NCI-H146 (cell line): ENCODE results near the gene TEDC2.
A peak's percentile ranks its signal among the peaks of the same experiment; 100 is the strongest.
"Not testable (repeated sequence)": the region's sequence is repeated elsewhere in the genome, so short reads cannot be mapped to it uniquely, and the experiment has no call there.

Experiments
- DNase-seq: peaks from one replicate; lab custom pipeline; 2025; lab: John Stamatoyannopoulos, UW

Gene TEDC2

GRCh38 chr16:2438121-2438520, 21.8 kb upstream of the TEDC2 start:
- no peak for DNase-seq

DNA sequence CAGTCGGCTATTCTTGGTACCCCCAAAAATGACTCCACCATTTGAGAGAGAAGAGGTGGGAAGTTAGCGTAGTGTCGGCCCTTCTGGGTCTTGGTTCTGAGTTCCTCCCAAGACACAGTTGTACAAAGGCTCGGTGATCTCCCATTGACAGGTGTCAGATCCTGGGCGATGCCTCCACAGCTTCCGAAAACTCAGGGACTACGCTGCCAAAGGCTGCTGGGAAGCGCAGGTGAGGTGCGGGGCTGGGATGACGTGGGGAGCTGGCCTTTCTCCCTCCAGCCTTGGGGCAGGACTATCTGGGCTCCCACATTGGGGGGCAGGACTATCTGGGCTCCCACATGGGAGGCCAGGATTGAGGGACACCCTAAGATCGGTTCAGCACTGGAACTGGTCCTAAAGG, 20.3 kb upstream of the TEDC2 start:
- DNase-seq: no peak

DNA sequence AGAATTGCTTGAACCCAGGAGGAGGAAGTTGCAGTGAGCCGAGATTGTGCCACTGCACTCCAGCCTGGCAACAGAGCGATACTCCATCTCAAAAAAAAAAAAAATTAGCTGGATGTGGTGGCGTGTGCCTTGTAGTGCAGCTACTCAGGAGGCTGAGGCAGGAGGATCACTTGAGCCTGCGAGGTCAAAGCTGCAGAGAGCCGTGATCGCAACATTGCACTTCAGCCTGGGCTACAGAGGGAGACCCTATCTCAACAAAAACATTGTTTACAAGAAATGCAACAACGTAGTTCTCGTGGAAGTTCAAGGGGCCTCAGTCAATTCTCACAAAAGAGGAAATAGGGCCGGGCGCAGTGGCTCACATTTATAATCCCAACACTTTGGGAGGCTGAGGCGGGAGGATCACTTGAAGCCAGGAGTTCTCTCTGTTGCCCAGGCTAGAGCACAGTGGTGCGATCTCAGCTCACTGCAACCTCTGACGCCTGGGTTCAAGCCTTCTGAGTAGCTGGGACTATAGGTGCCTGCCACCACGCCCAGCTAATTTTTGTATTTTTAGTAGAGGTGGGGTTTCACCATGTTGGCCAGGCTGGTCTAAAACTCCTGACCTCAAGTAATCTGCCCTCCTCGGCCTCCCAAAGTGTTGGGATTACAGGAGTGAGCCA, 18.6 kb upstream of the TEDC2 start:
- not testable (repeated sequence) for DNase-seq

DNA sequence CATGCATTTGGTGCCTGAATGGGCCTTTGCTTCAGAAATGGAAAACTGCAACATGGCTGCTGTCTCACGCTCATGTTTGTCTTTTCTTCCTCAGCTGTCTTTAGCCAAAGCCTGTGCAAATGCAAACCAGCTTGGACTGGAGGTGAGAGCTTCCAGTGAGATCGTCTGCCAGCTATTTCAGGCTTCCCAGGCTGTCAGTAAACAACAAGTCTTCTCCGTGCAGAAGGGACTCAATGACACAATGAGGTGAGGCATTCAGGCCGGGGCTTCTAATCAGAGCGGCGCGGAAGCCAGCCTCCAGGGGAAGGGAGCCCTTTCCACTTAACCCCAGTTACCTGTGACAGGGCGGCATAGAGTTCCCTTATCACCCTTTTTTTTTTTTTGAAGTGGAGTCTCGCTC, 16.4 kb upstream of the TEDC2 start:
- DNase-seq: no peak

DNA sequence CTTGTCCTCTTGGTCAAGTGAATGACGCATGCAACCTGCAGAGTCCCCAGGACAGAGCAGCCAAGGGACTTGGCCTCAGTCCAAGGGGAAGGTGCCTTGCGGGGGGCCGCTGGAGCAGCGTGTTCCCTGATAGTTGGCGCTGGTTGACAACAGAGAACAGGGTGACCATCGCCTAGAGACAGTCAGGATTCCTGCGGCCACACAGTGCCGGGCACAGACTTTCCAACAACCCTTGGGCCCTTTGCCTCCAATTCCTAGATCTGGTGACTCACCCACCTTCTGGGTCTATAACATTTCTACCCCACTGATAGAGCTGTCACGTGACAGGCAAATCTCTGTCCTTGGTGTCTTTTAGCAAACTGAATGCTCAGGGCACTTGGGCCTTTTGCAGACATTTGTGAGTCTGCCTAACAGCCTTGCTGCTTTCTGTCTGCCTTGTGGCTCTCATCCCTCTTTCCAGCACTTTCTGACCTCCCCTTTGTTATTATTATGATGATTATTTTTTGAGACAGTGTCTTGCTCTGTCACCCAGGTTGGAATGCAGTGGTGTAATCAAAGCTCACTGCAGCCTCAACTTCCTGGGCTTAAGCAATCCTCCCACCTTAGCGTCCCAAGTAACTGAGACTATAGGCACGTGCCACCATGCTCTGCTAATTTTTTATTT, 11.9 kb upstream of the TEDC2 start:
- no peak for DNase-seq

GRCh38 chr16:2449118-2449517, 10.8 kb upstream of the TEDC2 start:
- no peak for DNase-seq

GRCh38 chr16:2450535-2450934, 9.4 kb upstream of the TEDC2 start:
- no peak for DNase-seq

GRCh38 chr16:2450975-2451381, 8.9 kb upstream of the TEDC2 start:
- no peak for DNase-seq

- DNase-seq: no peak
These were observed 8.0 kb upstream of the TEDC2 start for GRCh38 chr16:2451851-2452320.

DNA sequence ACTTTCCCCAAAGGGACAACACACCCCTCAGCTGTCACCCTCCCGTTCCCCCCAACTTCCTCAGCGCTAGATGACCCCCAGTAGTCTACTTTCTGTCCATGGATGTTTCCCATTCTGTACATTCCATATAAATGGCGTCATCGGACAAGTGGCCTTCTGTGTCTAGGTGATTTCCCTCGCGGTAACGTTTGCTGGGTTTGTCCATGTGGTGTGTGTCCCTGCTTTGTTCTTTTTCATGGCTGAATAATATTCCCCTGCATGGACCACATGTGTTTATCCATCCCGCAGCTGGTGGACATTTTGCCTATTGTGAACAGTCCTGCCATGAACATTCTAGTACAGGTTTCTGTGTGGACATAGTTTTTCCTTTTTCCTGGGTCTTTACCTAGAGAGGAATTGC, 7.3 kb upstream of the TEDC2 start:
- no peak for DNase-seq

DNA sequence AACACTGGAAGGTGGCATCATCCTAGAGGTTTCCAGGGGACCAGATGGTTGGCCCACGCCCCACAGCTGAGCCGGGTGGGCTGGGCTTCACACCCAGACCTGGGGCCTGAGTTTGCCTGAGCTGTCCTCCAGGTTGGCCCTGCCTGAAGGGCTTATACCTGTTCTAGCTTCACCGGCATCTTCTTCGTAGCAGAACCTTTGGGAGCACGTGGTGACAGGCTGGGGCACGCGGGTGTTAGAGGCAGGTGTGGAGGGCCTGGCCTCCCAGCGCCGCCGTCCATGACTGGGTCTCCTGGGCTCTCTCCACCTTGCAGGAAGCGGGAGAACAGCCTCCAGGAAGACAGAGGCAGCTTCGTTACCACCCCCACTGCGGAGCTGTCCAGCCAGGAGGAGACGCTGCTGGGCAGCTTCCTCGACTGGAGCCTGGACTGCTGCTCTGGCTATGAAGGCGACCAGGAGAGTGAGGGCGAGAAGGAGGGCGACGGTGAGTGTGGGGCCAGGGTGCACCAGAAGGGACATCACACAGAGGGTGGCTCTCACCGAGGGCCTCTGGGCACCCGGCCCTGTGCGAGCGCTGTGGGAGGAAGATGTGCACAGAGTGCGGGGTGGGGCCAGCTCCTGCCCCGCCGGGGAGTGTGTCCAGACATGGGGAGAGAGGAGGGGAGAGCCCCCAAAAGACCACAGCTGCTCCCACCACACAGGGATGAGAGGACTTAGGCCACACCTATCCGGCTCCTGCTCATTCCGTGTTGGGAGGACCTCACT, 4.6 kb upstream of the TEDC2 start:
- no peak for DNase-seq

GRCh38 chr16:2456551-2457153, 3.3 kb upstream of the TEDC2 start:
- no peak for DNase-seq

- no peak for DNase-seq
These were observed 2.6 kb upstream of the TEDC2 start for GRCh38 chr16:2457267-2457666.

DNA sequence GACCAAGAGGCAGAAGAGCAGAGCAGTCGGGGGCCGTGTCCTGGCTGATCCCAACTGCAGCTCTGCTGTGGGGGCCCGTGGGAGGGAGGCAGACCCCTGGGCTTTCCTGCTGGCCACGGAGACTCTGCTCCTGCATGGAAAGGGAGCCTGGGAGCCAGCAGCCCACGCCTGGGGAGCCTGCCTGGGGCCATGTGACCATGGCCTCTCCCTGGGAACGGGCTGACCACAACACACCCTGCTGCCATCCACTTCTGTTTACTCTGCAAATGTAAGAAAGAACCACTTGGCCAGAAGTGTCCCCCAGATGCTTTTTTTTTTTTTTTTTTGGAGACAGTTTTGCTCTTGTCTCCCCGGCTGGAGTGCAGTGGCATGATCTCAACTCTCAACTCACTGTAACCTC, 2.0 kb upstream of the TEDC2 start:
- no peak for DNase-seq

GRCh38 chr16:2458887-2459646, 842 bp upstream of the TEDC2 start:
- peak; percentile 63 for DNase-seq

GRCh38 chr16:2460391-2460713, 443 bp downstream of the TEDC2 start:
- DNase-seq: no peak

DNA sequence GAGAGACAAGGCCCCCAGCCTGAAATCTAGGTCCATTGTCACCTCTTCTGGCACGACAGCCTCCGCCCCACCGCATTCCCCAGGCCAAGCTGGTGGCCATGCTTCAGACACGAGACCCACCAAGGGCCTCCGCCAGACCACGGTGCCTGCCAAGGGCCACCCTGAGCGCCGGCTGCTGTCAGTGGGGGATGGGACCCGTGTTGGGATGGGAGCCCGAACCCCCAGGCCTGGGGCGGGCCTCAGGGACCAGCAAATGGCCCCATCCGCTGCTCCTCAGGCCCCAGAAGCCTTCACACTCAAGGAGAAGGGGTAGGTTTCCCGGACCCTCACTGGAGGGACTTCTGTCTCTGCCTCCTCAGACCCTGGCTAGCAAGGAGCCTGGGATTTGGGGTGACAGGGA, 1.0 kb downstream of the TEDC2 start:
- DNase-seq: no peak

DNA sequence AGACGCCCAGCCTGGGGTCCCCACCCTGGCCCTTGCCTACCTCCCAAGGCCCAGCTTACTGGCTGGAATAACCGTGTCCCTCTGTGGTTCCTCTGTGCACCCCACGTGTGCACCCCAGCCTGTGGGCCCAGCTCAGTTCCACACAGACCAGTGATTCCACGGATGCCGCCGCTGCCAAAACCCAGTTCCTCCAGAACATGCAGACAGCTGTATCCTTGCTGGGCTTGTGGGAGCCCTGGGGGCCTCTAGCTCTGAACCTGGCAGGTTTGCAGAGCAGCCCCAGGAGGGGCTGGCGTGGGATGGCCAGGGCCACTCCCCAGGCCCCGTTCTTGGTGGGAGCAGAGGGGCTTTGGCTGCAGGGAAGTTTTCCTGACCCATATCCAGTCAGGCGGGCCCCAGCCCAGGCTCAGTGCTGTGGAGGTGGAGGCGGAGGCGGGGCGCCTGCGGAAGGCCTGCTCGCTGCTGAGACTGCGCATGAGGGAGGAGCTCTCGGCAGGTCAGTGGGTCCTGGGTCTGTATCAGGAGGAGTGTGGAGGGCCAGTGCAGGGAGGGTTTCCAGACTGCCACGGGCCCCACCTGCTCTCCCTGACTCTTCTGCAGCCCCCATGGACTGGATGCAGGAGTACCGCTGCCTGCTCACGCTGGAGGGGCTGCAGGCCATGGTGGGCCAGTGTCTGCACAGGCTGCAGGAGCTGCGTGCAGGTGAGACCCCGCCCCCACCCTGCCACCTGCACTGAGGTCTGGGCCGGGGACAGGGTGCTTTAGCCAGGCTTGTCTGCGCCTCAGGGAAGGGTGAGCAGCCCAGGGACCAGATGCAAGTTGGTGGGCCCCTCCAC, 2.3 kb downstream of the TEDC2 start:
- DNase-seq: no peak

- DNase-seq: no peak
These were observed 4.4 kb downstream of the TEDC2 start for GRCh38 chr16:2464333-2464732.

GRCh38 chr16:2465653-2466415, 5.9 kb downstream of the TEDC2 start:
- no peak for DNase-seq
